Measurements from ENCODE around the gene TULP4. TPM values are rescaled to one million over a fixed set of nuclear protein-coding genes. Genes with fewer than 3 reads are reported as not detected.
A peak's percentile ranks its signal among the peaks of the same experiment; 100 is the strongest.

TULP4 gene
- total RNA-seq, 1 experiment from 2014 or later, result 126 TPM

DNA sequence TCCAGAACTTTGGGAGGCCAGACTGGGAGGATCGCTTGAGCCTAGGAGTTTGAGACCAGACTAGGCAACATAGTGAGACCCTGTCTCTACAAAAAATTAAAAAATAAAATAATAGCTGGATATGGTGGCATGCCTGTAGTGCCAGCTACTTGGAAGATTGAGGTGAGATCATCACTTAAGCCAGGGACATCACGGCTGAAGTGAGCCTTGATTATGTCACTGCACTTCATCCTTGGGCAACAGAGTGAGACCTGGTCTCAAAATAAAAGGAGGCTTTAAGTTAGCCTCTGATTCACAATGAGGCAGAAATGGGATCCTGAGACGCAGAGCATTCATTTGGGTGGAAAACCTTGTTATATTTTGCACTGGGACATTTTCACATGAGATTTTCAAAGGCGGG is 57.0 kb downstream of the TULP4 start:
- POLR2A ChIA-PET, result no interaction called here
- H3K4me3 Mint-ChIP-seq (ENCODE audit: unreplicated experiment), result no peak overlapping the region
- no TSS peak for BruUV-seq (replicated peaks)
- Histone ChIP-seq H3K9me3 (no peaks in the 10 kb centered on the region), H3K36me3 (ENCODE audit: control insufficient read depth, insufficient read depth, low read length) (no peaks in the 10 kb centered on the region), H3K27me3 (replicated peaks; ENCODE audit: control insufficient read depth, insufficient read depth, low read length) (no peaks in the 10 kb centered on the region), H3K4me3 (ENCODE audit: low read depth, low read length) (no peak overlapping the region), H3K4me1 (no peaks in the 10 kb centered on the region)
- no peaks in the 10 kb centered on the region for H3K27me3 Mint-ChIP-seq (ENCODE audit: insufficient read depth, unreplicated experiment)
- TF ChIP-seq, protein P1, sequence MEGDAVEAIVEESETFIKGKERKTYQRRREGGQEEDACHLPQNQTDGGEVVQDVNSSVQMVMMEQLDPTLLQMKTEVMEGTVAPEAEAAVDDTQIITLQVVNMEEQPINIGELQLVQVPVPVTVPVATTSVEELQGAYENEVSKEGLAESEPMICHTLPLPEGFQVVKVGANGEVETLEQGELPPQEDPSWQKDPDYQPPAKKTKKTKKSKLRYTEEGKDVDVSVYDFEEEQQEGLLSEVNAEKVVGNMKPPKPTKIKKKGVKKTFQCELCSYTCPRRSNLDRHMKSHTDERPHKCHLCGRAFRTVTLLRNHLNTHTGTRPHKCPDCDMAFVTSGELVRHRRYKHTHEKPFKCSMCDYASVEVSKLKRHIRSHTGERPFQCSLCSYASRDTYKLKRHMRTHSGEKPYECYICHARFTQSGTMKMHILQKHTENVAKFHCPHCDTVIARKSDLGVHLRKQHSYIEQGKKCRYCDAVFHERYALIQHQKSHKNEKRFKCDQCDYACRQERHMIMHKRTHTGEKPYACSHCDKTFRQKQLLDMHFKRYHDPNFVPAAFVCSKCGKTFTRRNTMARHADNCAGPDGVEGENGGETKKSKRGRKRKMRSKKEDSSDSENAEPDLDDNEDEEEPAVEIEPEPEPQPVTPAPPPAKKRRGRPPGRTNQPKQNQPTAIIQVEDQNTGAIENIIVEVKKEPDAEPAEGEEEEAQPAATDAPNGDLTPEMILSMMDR (IDR thresholded peaks at IDR 0.05; ENCODE audit: insufficient read depth in 1 of 2, low read depth in 1 of 2, low read length in 1 of 2, severe bottlenecking in 1 of 2, unreplicated experiment in 1 of 2), result no peak
- intact Hi-C loops (cut with micrococcal nuclease; ENCODE audit: unreplicated experiment), result no loop called here
- H3K36me3 Mint-ChIP-seq (ENCODE audit: insufficient read depth, unreplicated experiment), result peaks cover 22% of the 10 kb centered on the region
- H3K27ac Mint-ChIP-seq (ENCODE audit: unreplicated experiment), result no peak overlapping the region
- peaks cover 10% of the 10 kb centered on the region for H3K9me3 Mint-ChIP-seq (ENCODE audit: unreplicated experiment)
- peaks cover 8% of the 10 kb centered on the region for H3K4me1 Mint-ChIP-seq (ENCODE audit: low read depth, unreplicated experiment)
- CTCF ChIA-PET, result no interaction called here
- DNase-seq, result no peak

GRCh38 chr6:158370805-158371204 is 58.5 kb downstream of the TULP4 start:
- Histone ChIP-seq H3K4me1 (no peaks in the 10 kb centered on the region), H3K36me3 (ENCODE audit: control insufficient read depth, insufficient read depth, low read length) (no peaks in the 10 kb centered on the region), H3K27me3 (replicated peaks; ENCODE audit: control insufficient read depth, insufficient read depth, low read length) (no peaks in the 10 kb centered on the region), H3K9me3 (no peaks in the 10 kb centered on the region), H3K4me3 (ENCODE audit: low read depth, low read length) (no peak overlapping the region)
- peaks cover 16% of the 10 kb centered on the region for H3K36me3 Mint-ChIP-seq (ENCODE audit: insufficient read depth, unreplicated experiment)
- H3K9me3 Mint-ChIP-seq (ENCODE audit: unreplicated experiment), result no peaks in the 10 kb centered on the region
- intact Hi-C loops (cut with micrococcal nuclease; ENCODE audit: unreplicated experiment), result no loop called here
- H3K4me1 Mint-ChIP-seq (ENCODE audit: low read depth, unreplicated experiment), result peaks cover 12% of the 10 kb centered on the region
- H3K27ac Mint-ChIP-seq (ENCODE audit: unreplicated experiment), result peak overlapping the region; percentile 27
- H3K4me3 Mint-ChIP-seq (ENCODE audit: unreplicated experiment), result no peak overlapping the region
- no peak for DNase-seq
- ChIA-PET CTCF (no interaction called here), POLR2A (no interaction called here)
- no TSS peak for BruUV-seq (replicated peaks)
- no peaks in the 10 kb centered on the region for H3K27me3 Mint-ChIP-seq (ENCODE audit: insufficient read depth, unreplicated experiment)
- TF ChIP-seq, protein P1 (IDR thresholded peaks at IDR 0.05; ENCODE audit: insufficient read depth in 1 of 2, low read depth in 1 of 2, low read length in 1 of 2, severe bottlenecking in 1 of 2, unreplicated experiment in 1 of 2), result no peak

DNA sequence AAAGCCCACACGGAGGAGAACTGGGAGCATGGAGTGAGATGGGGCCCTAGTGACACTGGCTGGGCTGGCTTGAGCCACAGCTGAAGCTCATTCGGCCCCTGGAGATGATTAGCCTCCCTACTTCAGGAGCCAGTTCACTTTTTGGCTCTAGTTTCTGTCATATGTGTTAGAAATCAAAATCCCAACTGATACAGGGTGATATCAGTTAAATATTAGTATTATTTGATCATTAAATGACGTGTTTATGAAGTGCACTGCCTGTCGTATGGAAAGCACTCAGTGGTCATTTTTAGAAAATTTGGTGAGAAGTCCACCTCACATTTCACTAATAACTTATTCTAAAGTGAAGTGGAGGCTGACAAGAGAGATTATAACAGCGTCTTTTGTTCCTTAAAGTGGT is 59.0 kb downstream of the TULP4 start:
- no peaks in the 10 kb centered on the region for H3K27me3 ChIP-seq (replicated peaks; ENCODE audit: control insufficient read depth, insufficient read depth, low read length)
- ChIA-PET POLR2A (no interaction called here), CTCF (no interaction called here)
- H3K27me3 Mint-ChIP-seq (ENCODE audit: insufficient read depth, unreplicated experiment), result no peaks in the 10 kb centered on the region
- no peaks in the 10 kb centered on the region for H3K9me3 Mint-ChIP-seq (ENCODE audit: unreplicated experiment)
- H3K9me3 ChIP-seq, result no peaks in the 10 kb centered on the region
- H3K4me3 ChIP-seq (ENCODE audit: low read depth, low read length), result no peak overlapping the region
- no TSS peak for BruUV-seq (replicated peaks)
- H3K36me3 Mint-ChIP-seq (ENCODE audit: insufficient read depth, unreplicated experiment), result peaks cover 17% of the 10 kb centered on the region
- DNase-seq, result no peak
- no peaks in the 10 kb centered on the region for H3K4me1 ChIP-seq
- intact Hi-C loops (cut with micrococcal nuclease; ENCODE audit: unreplicated experiment), result no loop called here
- no peak overlapping the region for H3K4me3 Mint-ChIP-seq (ENCODE audit: unreplicated experiment)
- peak overlapping the region; percentile 27 for H3K27ac Mint-ChIP-seq (ENCODE audit: unreplicated experiment)
- TF ChIP-seq, protein P1 (IDR thresholded peaks at IDR 0.05; ENCODE audit: insufficient read depth in 1 of 2, low read depth in 1 of 2, low read length in 1 of 2, severe bottlenecking in 1 of 2, unreplicated experiment in 1 of 2), result no peak
- no peaks in the 10 kb centered on the region; the same call in 1 of the 2 replicates for H3K36me3 ChIP-seq (ENCODE audit: control insufficient read depth, insufficient read depth, low read length)
- H3K4me1 Mint-ChIP-seq (ENCODE audit: low read depth, unreplicated experiment), result peaks cover 14% of the 10 kb centered on the region
